HG03565 (cell line): ENCODE results near the gene CD3D.

Experiments used
- ATAC-seq: cut with Tn5 transposase; IDR thresholded peaks from one replicate; pipeline ENCODE4 v1.9.1; 2021; ENCODE audit warnings: mild to moderate bottlenecking, moderate library complexity; ENCODE audit not compliant: unreplicated experiment

Gene CD3D

GRCh38 chr11:118304568-118305248, 37.8 kb downstream of the CD3D start, which contains the start of gene CD3E:
CD3E (plus strand) TSS chr11:118304730; CDS start chr11:118304953, 223 bp downstream.
- no peak for ATAC-seq

GRCh38 chr11:118304227-118304567, 38.3 kb downstream of the CD3D start:
- ATAC-seq, result no peak

- ATAC-seq, result no peak
Observed at GRCh38 chr11:118301600-118302195, 40.8 kb downstream of the CD3D start.

GRCh38 chr11:118295815-118296454, 46.6 kb downstream of the CD3D start:
- ATAC-seq, result no peak

- ATAC-seq, result no peak
Observed at GRCh38 chr11:118295199-118295598, 47.3 kb downstream of the CD3D start.

- ATAC-seq, result no peak
Observed at GRCh38 chr11:118294053-118294452, 48.5 kb downstream of the CD3D start.

GRCh38 chr11:118291477-118292135, 50.9 kb downstream of the CD3D start:
- ATAC-seq, result no peak

GRCh38 chr11:118290923-118291322, 51.6 kb downstream of the CD3D start:
- no peak for ATAC-seq

- ATAC-seq, result no peak
Observed at GRCh38 chr11:118289401-118289800, 53.1 kb downstream of the CD3D start.
